HCT116 (cell line): Measurements from ENCODE around the gene ACSL5.

Experiments used
- EZH2 ChIP-seq: fragments of 200-600 bp; sonication (generic); IDR thresholded peaks from 2 replicates; pipeline ENCODE4 v1.6.1; 2017; ENCODE audit warnings: antibody characterized with exemption, mixed run types
- JUND ChIP-seq: IDR thresholded peaks from 2 replicates; pipeline ENCODE4 v1.6.1; 2012
- POLR2A ChIP-seq: IDR thresholded peaks from 2 replicates; pipeline ENCODE4 v1.7.0; 2011; ENCODE audit warnings: borderline replicate concordance; ENCODE audit not compliant: insufficient read depth, insufficient read length; ENCODE audit errors: extremely low read depth
- RAD21 ChIP-seq: IDR thresholded peaks from 2 replicates; pipeline ENCODE4 v1.6.1; 2012; ENCODE audit warnings: low read depth, mild to moderate bottlenecking
- SIN3A ChIP-seq: IDR thresholded peaks from 2 replicates; pipeline ENCODE4 v1.6.1; 2012; ENCODE audit warnings: low read depth
- SP1 ChIP-seq: IDR thresholded peaks from 2 replicates; pipeline ENCODE4 v1.6.1; 2012; ENCODE audit warnings: low read depth
- ZFX ChIP-seq: fragments of 450-650 bp; IDR thresholded peaks from 2 replicates; pipeline ENCODE4 v1.6.1; 2017
- TF ChIP-seq, protein P1 (sequence below), 3 experiments: fragments of 200-600 bp in 1 of 3; sonication (generic) in 1 of 3; IDR thresholded peaks in 2 of 3; conservative IDR thresholded peaks in 1 of 3; 2 replicates each; pipeline ENCODE4 v1.5.1; 2012 to 2017; ENCODE audit warnings: low read depth in 2 of 3, low read length in 2 of 3, antibody characterized with exemption in 1 of 3, borderline replicate concordance in 1 of 3, control low read depth in 1 of 3, mild to moderate bottlenecking in 1 of 3, mixed read lengths in 1 of 3, mixed run types in 1 of 3, moderate library complexity in 1 of 3; ENCODE audit not compliant: insufficient read depth in 1 of 3
- TF ChIP-seq, protein P2 (sequence below): IDR thresholded peaks from 2 replicates; pipeline ENCODE4 v1.6.1; 2012

DNA sequence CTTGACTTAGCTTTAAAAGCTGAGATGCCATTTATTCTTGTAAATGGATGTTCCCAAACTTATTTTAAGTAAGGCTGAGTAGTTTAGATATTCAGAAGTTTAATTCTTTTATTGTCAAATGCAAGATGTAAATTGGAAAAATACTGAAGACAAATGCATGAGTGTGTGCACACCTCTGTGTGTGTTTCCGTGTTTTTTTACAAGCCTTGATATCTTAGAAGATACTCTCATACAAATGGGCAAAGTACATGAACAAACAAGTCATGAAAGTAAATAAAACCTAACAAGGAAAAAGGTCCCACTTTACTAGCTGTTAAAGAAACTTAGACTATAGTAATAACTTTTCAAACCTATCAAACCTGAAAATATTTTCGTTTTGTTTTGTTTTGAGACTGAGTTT is 29.0 kb downstream of the ACSL5 start:
- TF ChIP-seq, protein P1, sequence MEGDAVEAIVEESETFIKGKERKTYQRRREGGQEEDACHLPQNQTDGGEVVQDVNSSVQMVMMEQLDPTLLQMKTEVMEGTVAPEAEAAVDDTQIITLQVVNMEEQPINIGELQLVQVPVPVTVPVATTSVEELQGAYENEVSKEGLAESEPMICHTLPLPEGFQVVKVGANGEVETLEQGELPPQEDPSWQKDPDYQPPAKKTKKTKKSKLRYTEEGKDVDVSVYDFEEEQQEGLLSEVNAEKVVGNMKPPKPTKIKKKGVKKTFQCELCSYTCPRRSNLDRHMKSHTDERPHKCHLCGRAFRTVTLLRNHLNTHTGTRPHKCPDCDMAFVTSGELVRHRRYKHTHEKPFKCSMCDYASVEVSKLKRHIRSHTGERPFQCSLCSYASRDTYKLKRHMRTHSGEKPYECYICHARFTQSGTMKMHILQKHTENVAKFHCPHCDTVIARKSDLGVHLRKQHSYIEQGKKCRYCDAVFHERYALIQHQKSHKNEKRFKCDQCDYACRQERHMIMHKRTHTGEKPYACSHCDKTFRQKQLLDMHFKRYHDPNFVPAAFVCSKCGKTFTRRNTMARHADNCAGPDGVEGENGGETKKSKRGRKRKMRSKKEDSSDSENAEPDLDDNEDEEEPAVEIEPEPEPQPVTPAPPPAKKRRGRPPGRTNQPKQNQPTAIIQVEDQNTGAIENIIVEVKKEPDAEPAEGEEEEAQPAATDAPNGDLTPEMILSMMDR (IDR thresholded peaks at IDR 0.05 in 2 of 3, conservative IDR thresholded peaks at IDR 0.05 in 1 of 3; ENCODE audit: borderline replicate concordance in 1 of 3, insufficient read depth in 1 of 3, low read depth in 2 of 3, low read length in 2 of 3) = no peak
- TF ChIP-seq SP1 (no peak), EZH2 (no peak), RAD21 (no peak), JUND (no peak), SIN3A (no peak), ZFX (no peak), POLR2A (no peak)
- TF ChIP-seq, protein P2, sequence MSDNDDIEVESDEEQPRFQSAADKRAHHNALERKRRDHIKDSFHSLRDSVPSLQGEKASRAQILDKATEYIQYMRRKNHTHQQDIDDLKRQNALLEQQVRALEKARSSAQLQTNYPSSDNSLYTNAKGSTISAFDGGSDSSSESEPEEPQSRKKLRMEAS = no peak
